HepG2 (cell line): ENCODE measurements around the gene VMA21. TPM values are rescaled to one million over a fixed set of nuclear protein-coding genes. Genes with fewer than 3 reads are reported as not detected.
A peak's percentile ranks its signal among the peaks of the same experiment; 100 is the strongest.

ENCODE experiments used
- ATAC-seq: fragments of 200-7000 bp; cut with Tn5 transposase; 3 replicates; pipeline ENCODE4 v1.9.1; 2020; ENCODE audit warnings: mild to moderate bottlenecking, moderate library complexity
- BruUV-seq: library from RNA; stranded (reverse); fragments of 400-500 nt; replicated peaks from 2 replicates; lab custom pipeline; 2021; lab: Mats Ljungman, UMichigan
- CTCF ChIA-PET: fragments of 300-600 bp; formaldehyde crosslinking; extraction: SDS; loops from one replicate; lab custom pipeline; 2021; ENCODE audit warnings: low total read pairs, inconsistent platforms, low intra/inter-chr PET ratio; lab: Yijun Ruan, JAX
- POLR2A ChIA-PET: fragments of 350-600 bp; sonication (Branson Sonifier 250); formaldehyde crosslinking; loops from one replicate; lab custom pipeline; 2020; ENCODE audit warnings: antibody characterized with exemption, inconsistent platforms; lab: Yijun Ruan, JAX
- DNase-seq: peaks from one replicate; pipeline ENCODE4 v3.0.0-alpha.2; 2015; ENCODE audit warnings: low spot score
- FAIRE-seq: peaks from 3 replicates; lab custom pipeline; 2011; peaks lifted over from hg19 to GRCh38; lab: Jason Lieb, UNC
- H2AFZ ChIP-seq: one replicate; pipeline ENCODE4 v1.6.1; 2011; ENCODE audit warnings: low read length, inconsistent platforms
- H3K27ac ChIP-seq: fragments of 300-600 bp; 3 replicates; pipeline ENCODE4 v1.8.0; 2011; ENCODE audit warnings: mixed run types, mild to moderate bottlenecking, mixed read lengths, low read length, inconsistent platforms; ENCODE audit not compliant: insufficient read depth; ENCODE audit errors: extremely low read length
- H3K27me3 ChIP-seq, 2 experiments: fragments of 200-600 bp in 1 of 2; 2 replicates in 1 of 2; 3 replicates in 1 of 2; pipeline versions ENCODE4 v1.6.0 to v1.8.0; 2011; ENCODE audit warnings: low read length in 2 of 2, mild to moderate bottlenecking in 2 of 2, moderate library complexity in 2 of 2, inconsistent platforms in 1 of 2; ENCODE audit not compliant: insufficient read depth in 2 of 2, control insufficient read depth in 1 of 2
- H3K36me3 ChIP-seq, 2 experiments: fragments of 200-600 bp in 1 of 2; replicated peaks in 1 of 2; 2 replicates in 1 of 2; 3 replicates in 1 of 2; pipeline versions ENCODE4 v1.5.1 to v1.8.0; 2011; ENCODE audit warnings: low read length in 2 of 2, inconsistent platforms in 1 of 2; ENCODE audit not compliant: insufficient read depth in 2 of 2, control insufficient read depth in 1 of 2
- H3K4me1 ChIP-seq: 2 replicates; pipeline ENCODE4 v1.5.1; 2012; ENCODE audit warnings: low read length, inconsistent platforms; ENCODE audit not compliant: insufficient read depth
- H3K4me2 ChIP-seq: 2 replicates; pipeline ENCODE4 v1.6.0; 2011; ENCODE audit warnings: low read depth, low read length, inconsistent platforms
- H3K4me3 ChIP-seq, 3 experiments: fragments of 200-600 bp in 1 of 3; sonication (generic), shearing (Covaris generic) in 1 of 3; replicated peaks in 1 of 3; 2 replicates each; pipeline ENCODE4 v1.5.1; 2011 to 2016; ENCODE audit warnings: low read length in 3 of 3, inconsistent platforms in 2 of 3, low read depth in 2 of 3, mild to moderate bottlenecking in 2 of 3, control low read depth in 1 of 3, mixed read lengths in 1 of 3; ENCODE audit not compliant: insufficient read depth in 1 of 3
- H3K79me2 ChIP-seq: one replicate; pipeline ENCODE4 v1.6.1; 2011; ENCODE audit warnings: low read length, inconsistent platforms; ENCODE audit not compliant: insufficient read depth
- H3K9ac ChIP-seq: 2 replicates; pipeline ENCODE4 v1.6.0; 2011; ENCODE audit warnings: mild to moderate bottlenecking, low read depth, low read length, inconsistent platforms; ENCODE audit not compliant: insufficient read depth
- H3K9me3 ChIP-seq: 2 replicates; pipeline ENCODE4 v1.5.1; 2012; ENCODE audit warnings: mild to moderate bottlenecking, low read length
- H4K20me1 ChIP-seq: 2 replicates; pipeline ENCODE4 v1.6.0; 2011; ENCODE audit warnings: inconsistent platforms, mild to moderate bottlenecking, low read length, moderate library complexity; ENCODE audit not compliant: insufficient read depth
- ARNTL ChIP-seq: sonication (generic); formaldehyde crosslinking; IDR thresholded peaks from 2 replicates; pipeline ENCODE4 v1.4.0; 2020; ENCODE audit warnings: mild to moderate bottlenecking, missing genetic modification reagents
- ETS1 ChIP-seq: sonication (generic); formaldehyde crosslinking; IDR thresholded peaks from 2 replicates; pipeline ENCODE4 v1.4.0; 2020; ENCODE audit warnings: missing genetic modification reagents
- GATAD2A ChIP-seq: IDR thresholded peaks from 2 replicates; pipeline ENCODE4 v1.6.1; 2016
- HOXA9 ChIP-seq: sonication (generic); formaldehyde crosslinking; IDR thresholded peaks from 2 replicates; pipeline ENCODE4 v1.8.1; 2022; ENCODE audit warnings: missing genetic modification reagents, mild to moderate bottlenecking, moderate library complexity, borderline replicate concordance
- IRF2 ChIP-seq: IDR thresholded peaks from 2 replicates; pipeline ENCODE4 v1.6.1; 2018; ENCODE audit warnings: missing genetic modification reagents, missing compliant biosample characterization
- POLR2AphosphoS2 ChIP-seq: IDR thresholded peaks from 2 replicates; pipeline ENCODE4 v1.6.1; 2011; ENCODE audit warnings: low read depth, low read length, improper control_type of control experiment
- SOX6 ChIP-seq, 2 experiments: fragments of 450-650 bp in 1 of 2; sonication (generic) in 1 of 2; formaldehyde crosslinking in 1 of 2; IDR thresholded peaks; 2 replicates each; pipeline versions ENCODE4 v1.4.0 to v1.6.1; 2017 to 2020; ENCODE audit warnings: antibody characterized with exemption in 1 of 2, mild to moderate bottlenecking in 1 of 2, missing genetic modification reagents in 1 of 2
- ZNF24 ChIP-seq: fragments of 450-650 bp; IDR thresholded peaks from 2 replicates; pipeline ENCODE4 v1.6.1; 2017; ENCODE audit warnings: antibody characterized with exemption, mild to moderate bottlenecking
- ZSCAN30 ChIP-seq: sonication (generic); formaldehyde crosslinking; IDR thresholded peaks from 2 replicates; pipeline ENCODE4 v1.5.0; 2020; ENCODE audit warnings: mild to moderate bottlenecking, missing genetic modification reagents
- WGBS: methylation state at CpG from one replicate; pipeline ENCODE4 v1.1.6; 2017; ENCODE audit warnings: low lambda C conversion rate; 5-methylcytosine and 5-hydroxymethylcytosine counted together
- in situ Hi-C: cut with HindIII; loops from 2 replicates; pipeline ENCODE4 v1.10.0; 2017; ENCODE audit warnings: low pct_unique_long_range_greater_than_20kb; ENCODE audit not compliant: extremely low pct_ligation_motif_present
- intact Hi-C: fragments of 100-400 bp; cut with micrococcal nuclease; formaldehyde crosslinking; loops from one replicate; pipeline ENCODE4 v1.10.0; 2022; ENCODE audit not compliant: unreplicated experiment
- polyA plus RNA-seq, 8 experiments: library from polyadenylated mRNA; depleted of rRNA in 3 of 8; stranded (reverse) in 7 of 8; unstranded in 1 of 8; fragments of >200 nt; fragmentation: Illumina TruSeq in 4 of 8; extraction: Trizol in 4 of 8; gene quantifications; 2 replicates each; pipeline versions ENCODE4 v1.2.1 to v1.2.3, GENCODE V29; 2011 to 2016; ENCODE audit warnings: low read depth in 4 of 8, missing spikeins in 1 of 8, mixed read lengths in 1 of 8; ENCODE audit not compliant: insufficient read depth in 1 of 8
- total RNA-seq, 5 experiments: library from RNA; depleted of rRNA; stranded (reverse); fragments of >200 nt; fragmentation: Illumina TruSeq; extraction: Trizol; gene quantifications; 2 replicates each; pipeline ENCODE4 v1.2.3, GENCODE V29; 2016; ENCODE audit warnings: low read depth in 1 of 5
- TF ChIP-seq, protein P1 (sequence below): sonication (generic); formaldehyde crosslinking; IDR thresholded peaks from 2 replicates; pipeline ENCODE4 v1.4.0; 2020; ENCODE audit warnings: missing genetic modification reagents

The VMA21 gene
- total and polyA plus RNA-seq, 2 of the 13 experiments (the other 11 are each of a cell fraction or from before 2014, with no cell fraction given): 20.9 to 42.4 TPM

DNA sequence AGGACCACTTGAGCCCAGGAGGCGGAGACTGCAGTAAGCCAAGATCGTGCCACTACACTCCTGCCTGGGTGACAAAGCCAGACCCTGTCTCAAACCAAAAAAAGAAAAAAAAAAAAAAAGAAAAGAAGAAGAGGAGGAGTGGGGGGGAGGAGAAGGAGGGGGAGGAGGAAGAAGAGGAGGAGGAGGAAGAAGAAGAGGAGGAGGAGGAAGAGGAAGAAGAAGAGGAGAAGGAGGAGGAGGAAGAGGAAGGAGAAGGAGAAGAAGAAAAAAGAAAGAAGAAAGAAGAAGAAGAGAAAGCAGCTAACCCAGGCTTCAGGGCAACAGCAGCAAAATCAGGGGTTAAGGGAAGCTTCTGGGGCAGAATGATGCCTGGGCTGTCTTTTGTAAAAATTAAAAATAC is 27.5 kb downstream of the VMA21 start:
- no peaks in the 10 kb centered on the region for H3K4me1 ChIP-seq
- no peak for ATAC-seq
- DNase-seq: no peak
- 95% methylated on average over 2 of the region's 2 CpGs for WGBS
- intact Hi-C loops (no loop called here), in situ Hi-C loops (no loop called here)
- no peak overlapping the region for H3K27ac ChIP-seq
- no peaks in the 10 kb centered on the region for H3K9me3 ChIP-seq
- BruUV-seq: no TSS peak
- FAIRE-seq: no peak
- no peaks in the 10 kb centered on the region for H3K79me2 ChIP-seq
- H3K9ac ChIP-seq: no peak overlapping the region
- no peak overlapping the region for H3K4me2 ChIP-seq
- ChIA-PET CTCF (no interaction called here), POLR2A (no interaction called here)
- no peak overlapping the region for H3K4me3 ChIP-seq
- no peaks in the 10 kb centered on the region for H3K36me3 ChIP-seq
- no peak for TF ChIP-seq ARNTL (CRISPR knock-in tag)
- no peak for TF ChIP-seq SOX6 (IDR thresholded peaks at IDR 0.05)
- TF ChIP-seq SOX6 (CRISPR knock-in tag; IDR thresholded peaks at IDR 0.05): no peak
- no peak for TF ChIP-seq HOXA9 (CRISPR knock-in tag)
- no peak for TF ChIP-seq ZSCAN30 (CRISPR knock-in tag)
- TF ChIP-seq IRF2 (CRISPR knock-in tag): no peak
- TF ChIP-seq ZNF24: no peak
- no peaks in the 10 kb centered on the region for H3K27me3 ChIP-seq
- no peaks in the 10 kb centered on the region for H4K20me1 ChIP-seq
- no peak overlapping the region for H2AFZ ChIP-seq

DNA sequence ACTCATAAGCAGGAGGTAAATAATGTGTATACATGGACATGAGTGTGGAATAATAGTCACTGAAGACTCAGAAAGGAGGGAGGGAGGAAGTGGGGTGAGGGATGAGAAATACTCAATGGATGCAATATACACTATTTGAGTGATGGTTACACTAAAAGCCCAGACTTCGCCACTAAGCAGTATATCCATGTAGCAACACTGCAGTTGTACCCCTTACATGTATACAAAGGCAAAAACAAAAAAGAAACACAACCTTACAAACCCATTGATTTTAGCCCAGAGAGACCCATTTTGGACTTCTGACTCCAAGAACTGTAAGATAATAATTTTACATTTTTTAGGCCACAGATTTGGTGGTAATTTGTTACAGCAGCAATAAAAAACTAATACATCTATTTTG is 51.5 kb downstream of the VMA21 start:
- intact Hi-C loops (no loop called here), in situ Hi-C loops (no loop called here)
- Histone ChIP-seq H3K36me3 (no peaks in the 10 kb centered on the region), H3K4me2 (no peak overlapping the region), H3K4me3 (no peak overlapping the region), H3K79me2 (no peaks in the 10 kb centered on the region), H4K20me1 (no peaks in the 10 kb centered on the region), H3K27ac (no peak overlapping the region), H3K4me1 (no peaks in the 10 kb centered on the region), H3K27me3 (no peaks in the 10 kb centered on the region), H3K9me3 (no peaks in the 10 kb centered on the region), H3K9ac (no peak overlapping the region), H2AFZ (no peak overlapping the region)
- BruUV-seq: no TSS peak
- no peak for ATAC-seq
- peak; percentile 28 for FAIRE-seq
- 100% methylated on average over 1 of the region's 1 CpG for WGBS
- ChIA-PET POLR2A (no interaction called here), CTCF (no interaction called here)
- DNase-seq: no peak
- TF ChIP-seq POLR2AphosphoS2: no peak
- TF ChIP-seq, protein P1, sequence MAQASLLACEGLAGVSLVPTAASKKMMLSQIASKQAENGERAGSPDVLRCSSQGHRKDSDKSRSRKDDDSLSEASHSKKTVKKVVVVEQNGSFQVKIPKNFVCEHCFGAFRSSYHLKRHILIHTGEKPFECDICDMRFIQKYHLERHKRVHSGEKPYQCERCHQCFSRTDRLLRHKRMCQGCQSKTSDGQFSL (CRISPR knock-in tag): no peak
- no peak for TF ChIP-seq ETS1 (CRISPR knock-in tag)
- no peak for TF ChIP-seq GATAD2A
